GM18870 (cell line): ENCODE data around the gene CHSY1.

Source experiments
- ATAC-seq: cut with Tn5 transposase; IDR thresholded peaks from one replicate; pipeline ENCODE4 v1.9.1; 2021; ENCODE audit warnings: moderate library complexity; ENCODE audit not compliant: unreplicated experiment

The CHSY1 gene

DNA sequence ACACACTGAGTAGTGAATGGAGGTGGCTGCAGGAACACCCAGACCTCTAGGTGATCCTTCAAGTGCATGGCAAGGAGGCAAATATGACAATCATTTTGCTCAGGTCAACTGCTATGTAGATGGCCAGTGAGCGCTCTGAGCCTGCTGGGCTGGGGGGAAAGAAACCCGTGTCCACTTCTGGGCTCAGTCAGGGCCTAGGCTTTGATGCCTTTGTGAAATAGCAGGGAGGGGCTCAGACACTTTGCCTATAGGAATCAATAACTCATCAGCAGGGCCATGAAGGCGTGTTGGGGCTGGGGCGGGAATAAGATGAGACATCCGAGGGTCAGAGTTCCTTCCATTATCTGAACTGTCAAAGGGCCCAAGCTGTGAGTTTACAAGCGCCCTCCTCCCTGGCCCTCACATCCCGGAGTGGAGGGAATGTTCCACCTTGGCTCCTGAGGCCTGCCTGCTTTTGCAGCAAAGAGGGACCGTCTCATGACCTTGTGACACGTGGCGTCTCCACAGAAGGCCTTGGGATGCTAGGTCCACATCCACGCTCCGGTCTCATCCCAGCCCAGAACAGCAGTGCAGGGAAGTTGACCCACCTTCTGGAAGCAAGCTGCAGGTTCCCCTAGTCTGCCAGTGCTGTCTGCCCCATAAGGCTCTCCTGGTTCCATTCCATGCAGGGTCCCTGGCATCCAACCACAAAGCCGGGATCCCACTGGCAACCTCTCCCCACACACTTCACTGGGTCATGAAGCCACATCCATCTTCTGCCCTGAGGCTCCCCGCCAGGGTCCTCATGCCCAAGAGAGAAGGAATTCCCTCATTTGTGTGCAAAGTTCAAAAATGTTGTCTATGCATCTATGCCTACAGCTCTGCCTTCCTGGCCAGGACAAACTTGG is 78.4 kb downstream of the CHSY1 start:
- ATAC-seq = no peak

DNA sequence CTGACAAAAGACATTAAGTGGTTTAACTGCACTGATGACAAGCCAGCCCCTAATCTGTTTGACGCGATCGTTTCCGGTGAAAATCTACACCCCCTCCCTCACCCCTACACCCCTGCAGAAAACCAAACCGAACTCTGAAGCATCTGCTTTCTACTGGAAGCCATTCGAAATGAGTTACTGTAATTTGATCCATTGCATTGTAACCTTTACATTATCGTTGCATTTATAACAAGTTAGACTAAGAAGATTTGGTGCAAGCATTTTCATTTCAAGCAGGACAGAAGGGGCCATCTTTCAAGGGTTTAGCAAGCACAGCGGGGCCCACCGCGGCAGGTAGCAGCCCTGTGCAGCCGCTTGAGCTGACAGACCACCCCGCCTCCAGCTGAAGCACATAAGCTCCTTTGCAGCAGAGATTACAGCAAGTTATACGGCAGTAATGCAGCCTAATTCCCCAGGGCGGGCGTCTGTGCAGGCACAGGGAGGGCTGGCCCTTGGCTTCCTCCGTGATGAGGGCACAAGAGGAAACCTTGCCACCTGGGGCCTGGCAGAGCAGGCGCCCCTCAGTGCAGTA is 79.3 kb downstream of the CHSY1 start:
- ATAC-seq = no peak

DNA sequence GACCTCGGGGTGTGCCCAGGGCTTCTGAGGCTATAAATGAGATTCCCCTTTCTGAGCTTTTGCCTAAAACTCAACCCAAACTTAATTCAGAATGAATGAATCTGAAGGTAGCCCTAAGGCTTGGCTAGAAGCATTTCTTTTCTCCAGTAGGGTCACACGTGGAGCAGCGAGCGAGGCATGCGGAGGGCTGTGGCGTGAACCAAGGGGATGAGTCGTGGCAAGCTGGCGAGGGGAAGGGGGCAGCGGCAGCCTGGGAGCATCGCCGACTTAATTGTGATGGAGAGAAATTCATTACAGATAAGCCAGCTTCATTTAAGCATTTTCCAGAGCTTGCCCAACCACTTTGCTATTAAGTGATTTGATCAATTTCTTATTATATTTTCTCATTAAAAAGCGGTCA is 79.9 kb downstream of the CHSY1 start:
- ATAC-seq = no peak

DNA sequence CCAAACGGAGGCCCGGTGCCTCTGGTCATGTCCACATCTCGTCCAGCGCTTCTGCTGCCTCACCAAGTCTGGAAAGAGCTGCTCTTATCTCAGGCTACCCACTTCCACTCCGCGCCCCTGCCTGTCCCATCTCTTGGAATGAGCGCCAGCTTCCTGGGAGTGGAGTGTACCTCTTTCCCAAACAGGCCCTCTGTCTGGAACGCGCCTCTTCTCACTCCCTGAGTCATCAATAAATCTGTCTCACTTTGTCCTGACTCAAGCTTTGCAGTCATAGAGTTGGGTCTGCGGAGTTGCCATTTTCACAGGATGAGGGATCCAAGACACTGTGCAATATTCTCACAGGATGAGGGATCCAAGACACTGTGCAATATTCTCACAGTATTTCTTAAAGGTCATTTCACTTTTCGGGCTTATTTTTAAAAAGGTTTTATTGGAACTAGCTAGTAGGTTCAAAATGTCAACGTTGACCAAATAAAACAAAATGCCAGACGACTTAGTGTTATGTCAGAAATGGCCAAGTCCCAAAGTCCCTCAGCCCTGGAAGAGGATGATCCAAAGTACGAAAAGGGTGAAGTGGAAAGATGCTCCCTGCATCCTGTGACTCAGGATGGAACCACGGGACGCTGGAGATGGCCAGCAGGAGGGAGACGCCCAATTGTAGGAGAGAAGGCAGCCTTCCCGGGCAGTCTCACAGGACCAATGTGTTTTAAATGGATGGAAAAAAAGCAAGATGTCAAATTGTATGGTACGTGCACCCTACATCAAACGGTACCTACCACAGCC is 81.1 kb downstream of the CHSY1 start:
- no peak for ATAC-seq

DNA sequence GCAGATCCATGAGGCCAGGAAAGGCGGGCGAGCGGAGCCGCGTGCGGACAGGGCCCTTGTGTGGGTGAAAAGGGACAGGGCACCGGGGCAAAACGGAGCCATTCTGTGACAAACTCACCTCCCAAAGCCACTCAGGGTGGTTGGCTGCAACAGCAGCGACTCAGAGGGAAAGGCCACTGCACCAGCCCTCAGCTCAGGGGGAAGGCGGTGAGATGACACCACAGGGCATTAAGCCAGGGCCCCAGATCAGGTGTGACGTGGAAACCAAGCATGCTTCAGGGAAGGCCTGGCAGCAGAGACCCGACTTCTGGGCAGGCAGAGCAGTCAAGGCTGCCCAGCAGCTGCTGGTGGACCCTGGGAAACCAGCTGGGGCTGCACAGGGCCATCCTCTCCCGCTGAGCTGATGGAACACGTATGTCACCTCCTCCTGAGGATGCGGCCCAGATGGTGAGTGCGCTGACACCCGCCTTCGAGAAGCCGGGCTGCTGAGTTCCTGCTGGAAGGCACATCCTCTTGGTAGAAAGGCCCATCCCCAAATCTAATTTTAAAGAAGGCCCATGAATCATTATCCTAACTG is 82.3 kb downstream of the CHSY1 start:
- ATAC-seq = no peak

DNA sequence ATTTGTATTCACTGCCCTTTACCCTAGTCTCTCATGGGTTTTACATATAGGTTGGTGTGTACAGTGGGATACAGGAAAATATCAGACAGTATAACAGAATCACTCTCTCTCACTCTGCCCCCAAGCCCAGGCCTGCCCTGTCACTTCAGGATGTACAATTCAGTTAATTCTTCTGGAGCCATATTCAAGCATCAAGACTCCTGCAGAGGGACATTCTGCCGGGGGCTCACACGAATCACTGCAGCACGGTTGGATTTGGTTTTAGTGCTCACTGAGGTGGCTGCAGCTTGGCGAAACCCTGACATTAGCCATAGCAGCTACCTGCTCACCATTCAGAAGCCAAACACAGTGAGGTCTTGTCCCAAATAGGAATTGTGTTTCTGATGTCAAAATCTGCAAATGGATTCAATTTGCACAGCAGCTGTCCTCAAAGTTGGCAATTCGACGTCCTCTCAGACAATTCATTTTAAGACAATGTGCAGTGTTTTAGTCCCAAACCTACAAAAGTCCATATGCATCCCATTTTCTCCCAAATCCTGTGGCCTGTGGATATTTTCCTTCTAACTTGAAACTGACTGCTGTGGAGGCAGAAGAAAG is 82.9 kb downstream of the CHSY1 start:
- no peak for ATAC-seq

DNA sequence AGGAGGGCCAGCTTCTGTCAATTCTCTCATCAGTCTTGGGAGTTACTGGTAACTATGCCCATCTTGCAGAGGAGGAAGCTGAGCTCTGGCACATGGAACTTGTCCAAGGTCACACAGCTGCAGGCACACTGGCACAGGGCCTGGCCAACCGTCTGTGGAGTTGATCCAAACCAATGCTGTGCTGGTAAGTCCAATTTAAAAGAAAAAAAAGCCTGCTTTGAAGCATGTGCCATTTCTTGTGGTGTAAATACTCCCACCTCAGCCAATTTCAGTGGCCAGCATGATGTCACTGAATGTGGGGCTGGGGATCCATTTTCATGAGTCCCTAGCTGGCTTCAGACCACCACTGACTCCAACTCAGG is 83.4 kb downstream of the CHSY1 start:
- no peak for ATAC-seq

DNA sequence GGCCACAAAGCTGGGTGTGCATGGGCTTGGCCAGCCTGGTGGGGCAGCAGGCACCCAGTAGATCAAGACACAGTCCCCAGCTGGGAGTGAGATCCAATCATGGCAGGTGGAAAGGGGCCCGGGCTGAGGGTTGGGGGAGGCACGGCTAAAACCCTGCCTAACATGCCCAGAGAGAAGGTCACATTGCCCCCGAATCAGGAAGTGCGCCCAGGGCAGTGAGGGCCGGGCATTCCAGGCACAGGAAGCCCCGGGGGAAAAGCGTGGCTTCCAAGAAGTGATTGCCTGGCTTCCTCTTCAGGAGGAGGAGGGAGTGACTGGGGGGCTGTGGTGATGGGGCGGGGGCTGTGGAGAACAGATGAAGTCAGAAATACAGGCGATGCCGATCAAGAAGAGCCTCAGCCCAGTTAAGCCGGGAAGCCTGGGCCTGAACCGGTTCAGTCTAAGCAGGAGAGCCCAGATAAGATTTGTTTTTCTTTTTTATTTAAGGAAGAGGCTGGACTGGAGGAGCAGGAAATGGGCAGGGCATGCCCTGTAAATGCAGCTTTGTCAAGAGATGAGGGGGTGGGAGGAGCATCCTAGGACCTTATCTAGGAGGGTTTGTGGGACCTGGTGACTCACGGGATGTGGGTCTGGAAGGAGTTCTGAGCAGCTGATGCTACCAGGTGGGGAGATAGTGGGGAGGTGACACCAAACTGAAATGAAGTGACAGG is 83.9 kb downstream of the CHSY1 start:
- peak; percentile 77 for ATAC-seq

DNA sequence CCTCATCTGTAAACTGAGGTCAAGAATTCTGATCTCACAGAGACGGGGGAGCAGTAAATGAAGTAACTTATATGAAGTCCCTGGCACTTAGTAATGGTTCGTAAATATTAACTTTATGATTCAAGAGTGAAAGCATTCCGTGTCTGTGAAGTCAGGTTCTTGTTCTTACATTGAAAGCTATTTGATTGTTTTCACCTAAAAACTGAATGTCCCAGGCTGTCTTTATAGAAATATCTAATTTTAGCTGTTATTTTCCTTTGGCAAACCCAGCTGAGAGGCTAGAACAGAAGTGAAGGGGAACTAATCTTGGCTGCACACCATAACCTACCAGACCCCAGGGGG is 84.5 kb downstream of the CHSY1 start:
- no peak for ATAC-seq

DNA sequence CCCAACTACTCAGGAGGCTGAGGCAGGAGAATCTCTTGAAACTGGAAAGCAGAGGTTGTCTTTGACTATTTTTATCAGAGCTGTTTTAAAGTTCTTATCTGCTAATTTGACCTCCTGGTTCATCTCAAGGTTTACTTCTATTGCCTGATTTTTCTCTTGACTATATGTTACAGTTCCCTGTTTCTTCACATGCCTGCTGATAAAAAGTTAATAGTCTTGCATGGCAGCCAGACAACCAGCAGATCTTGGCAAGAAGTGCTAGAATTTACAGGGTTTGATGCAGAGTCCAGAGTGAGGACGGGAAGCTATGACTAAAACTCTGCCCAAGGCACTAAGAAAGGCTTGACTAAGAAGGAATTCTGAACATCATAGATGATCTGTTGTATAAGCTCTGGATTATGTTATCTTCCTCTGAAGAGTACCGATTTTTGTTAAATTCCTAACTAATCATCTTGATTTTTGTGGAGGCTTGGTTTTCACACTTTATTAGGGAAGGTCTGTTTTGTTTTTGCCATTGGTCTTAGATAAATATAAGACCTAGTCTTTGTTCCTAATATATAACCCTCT is 85.9 kb downstream of the CHSY1 start:
- ATAC-seq = no peak

DNA sequence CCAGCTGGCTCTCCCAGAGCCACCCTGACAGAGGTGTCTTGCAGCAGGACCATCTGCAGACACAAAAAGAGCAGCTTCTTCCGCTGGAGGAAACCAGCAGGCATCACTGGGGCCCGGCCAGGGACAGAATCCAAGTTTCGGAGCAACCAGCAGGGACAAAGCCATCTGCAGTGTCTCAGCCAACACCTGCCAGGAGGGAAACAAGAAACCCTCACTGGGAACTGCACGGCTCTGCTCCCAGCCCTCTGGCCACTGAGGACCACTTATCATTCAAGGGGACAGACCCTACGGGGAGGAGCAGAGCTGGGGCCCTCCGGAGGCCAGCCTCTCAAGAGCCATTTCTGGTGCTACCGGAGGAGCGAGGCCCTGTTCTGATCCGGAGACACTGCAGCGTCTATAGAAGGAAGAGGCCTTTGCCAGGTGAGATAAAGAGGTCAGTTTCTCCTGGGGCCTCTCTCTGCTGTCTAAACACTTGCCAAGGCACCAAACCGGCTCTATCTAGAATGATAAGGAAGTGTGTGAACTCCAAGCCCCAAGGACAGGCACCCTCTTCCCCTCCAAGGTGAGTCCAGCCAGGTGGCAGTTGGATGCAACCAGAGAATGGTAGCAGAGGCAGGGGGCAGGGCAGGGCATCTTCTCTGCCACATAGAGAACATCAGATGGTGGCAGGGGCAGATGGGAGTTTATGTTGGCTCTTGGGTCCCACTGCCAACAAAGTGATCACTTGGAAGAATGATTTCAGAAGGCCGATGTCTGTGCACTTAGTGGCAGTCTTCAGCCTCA is 89.0 kb downstream of the CHSY1 start:
- ATAC-seq = no peak

DNA sequence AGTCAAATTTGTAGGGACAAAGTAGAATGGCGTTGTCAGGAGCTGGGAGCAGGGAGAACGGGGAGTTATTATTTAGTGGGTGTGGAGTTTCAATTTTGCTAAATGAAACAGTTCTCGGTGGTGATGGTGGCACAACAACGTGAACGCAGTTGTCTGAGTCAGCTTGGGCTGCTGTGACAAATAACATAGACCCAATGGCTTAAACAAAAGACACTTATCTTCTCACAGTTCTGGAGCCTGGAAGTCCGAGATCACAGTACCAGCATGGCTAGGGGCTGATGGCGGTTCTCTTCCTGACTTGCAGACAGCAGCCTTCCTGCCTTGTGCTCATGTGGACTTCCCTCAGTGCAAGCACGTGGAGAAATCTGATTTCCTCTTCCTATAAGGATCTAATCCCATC is 90.2 kb downstream of the CHSY1 start:
- no peak for ATAC-seq

DNA sequence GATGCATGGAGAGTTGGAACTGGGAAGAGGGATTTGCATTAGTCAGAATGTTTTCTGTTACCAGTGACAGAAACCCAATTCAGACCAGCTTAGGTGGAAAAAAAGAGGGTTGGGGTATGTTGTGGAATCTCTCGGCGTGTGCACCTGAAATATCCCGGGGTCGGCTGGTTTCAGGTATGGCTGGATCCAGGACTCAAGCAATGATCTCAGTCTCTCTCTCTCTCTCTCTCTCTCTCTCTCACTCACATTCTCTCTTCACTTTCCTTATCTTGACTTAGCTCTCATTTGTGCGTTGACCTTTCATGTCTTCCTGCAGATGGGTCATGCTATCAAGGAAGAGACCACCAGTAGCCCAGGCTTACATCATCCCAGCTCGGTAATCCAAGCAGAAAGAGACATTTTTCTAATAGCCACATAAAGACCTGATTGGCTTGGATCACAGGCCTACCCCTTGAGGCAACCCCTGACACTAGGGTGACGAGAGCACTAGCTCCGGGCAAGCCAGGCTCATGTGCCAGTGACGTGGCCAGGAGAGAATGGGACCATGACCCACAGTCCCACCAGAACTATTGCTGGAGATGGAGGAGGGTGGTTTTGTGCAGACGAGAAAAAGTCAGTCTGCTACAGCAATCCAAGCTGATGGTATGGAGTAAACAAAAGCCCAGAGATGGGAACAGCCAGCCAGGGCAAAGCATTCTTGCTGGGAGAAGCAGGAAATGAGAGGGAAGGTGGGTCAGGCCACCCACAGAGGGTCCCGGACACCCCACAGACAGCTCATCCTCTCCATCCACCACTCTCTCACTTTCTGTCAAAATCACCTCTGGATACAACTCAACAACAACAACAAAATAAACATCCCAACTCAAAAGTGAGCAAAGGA is 91.7 kb downstream of the CHSY1 start:
- ATAC-seq = no peak

DNA sequence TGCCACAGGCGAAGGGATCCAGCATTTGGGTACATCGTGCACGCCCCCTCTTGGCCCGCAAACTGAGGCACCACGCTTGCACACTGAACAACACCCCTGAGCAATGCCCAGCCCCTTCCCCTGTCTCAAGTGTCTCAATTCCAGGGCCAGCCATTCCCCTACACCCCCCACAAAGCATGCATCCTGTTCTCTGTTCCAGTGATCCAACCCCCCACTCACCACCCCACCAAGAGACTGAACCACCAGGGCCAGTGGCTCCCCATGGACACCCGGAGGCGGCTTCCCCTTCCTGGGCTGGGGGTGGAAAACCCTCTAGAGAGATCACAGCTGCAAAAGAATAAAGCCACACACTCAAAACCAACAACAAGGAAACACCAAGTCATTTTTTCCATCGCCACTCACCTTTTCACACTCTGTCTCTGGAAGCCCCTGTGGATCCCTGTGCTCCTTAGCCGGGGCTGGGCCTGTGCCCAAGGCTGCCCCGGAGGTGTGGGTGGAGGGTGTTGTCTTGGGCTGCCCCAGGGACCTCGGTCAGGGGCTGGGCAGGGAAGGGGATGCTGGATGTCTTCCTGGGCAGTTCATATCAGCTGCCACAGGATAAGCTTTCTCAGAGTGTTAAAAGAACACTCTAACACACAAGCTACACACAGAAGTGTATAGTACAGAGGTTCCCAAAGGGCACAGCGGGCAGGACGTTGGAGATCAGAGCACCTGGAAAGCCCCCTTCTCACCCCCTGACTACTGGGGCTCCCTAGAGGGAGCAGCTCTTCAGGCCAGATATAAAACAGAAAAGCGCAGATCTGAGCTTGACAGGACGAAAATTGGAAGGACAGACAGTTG is 92.5 kb downstream of the CHSY1 start:
- no peak for ATAC-seq

DNA sequence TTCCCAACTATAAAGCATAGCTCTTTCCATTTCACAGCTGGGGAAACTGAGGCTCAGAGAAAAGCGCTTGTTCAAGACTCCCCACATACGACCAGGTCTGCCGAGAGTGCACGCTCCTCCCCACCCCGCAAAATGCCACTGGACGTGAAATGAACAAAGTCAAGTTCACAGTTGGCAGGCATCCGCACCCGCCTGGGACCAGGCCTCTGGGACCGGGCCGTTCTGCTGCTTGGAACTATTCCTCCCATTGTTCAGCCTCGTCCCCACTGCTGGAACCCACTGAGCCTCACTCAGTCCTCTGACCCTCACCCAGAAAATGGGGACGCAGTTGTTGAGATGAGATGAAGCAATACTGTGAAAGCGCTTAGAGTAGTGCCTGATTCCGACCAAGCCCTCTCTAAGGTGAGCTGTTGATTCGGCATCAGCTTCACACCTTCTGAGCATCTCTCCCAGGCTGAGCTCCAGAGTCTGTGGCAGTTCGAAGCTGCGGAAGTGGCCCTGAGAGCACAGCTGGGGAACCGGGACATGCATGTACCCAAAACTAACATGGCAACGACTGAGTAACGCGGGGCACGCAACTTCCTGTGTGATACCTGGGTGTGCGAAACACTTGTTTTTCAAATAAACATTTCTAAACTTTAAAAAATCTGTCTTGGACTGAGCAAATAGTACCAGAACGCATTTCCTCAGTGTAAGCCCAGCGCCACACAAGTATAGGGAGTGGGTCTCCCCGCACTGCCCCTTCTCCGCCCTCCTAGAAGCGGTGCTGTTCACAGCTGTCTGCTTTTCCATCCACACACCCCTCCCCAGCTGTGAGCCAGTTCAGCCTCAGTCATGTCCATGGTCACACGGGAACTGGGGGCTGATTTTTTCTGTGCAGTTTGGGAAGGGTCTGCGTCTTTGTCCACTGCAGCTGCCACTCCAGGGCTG is 93.4 kb downstream of the CHSY1 start:
- ATAC-seq = no peak

DNA sequence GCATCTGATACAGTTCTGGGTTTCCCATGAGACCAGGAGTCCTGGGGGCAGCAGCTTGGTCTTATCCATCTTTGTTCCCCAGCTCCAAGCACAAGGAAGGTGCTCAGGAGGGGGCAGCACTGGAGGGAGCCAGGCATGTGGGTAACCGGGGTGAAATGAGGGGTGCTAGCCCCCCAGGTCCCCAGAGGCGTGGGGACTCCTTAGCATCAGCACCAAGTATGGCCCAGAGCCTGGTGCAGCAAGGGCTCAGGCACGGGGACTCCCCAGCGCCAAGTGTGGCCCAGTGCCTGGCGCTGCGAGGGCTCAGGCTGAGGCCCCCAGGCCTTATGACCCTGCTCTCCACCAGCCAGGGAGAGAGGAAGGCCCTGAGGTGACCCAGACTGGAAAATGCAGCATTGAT is 94.1 kb downstream of the CHSY1 start:
- ATAC-seq = no peak
